ENCODE results near the gene TSACC. TPM values are rescaled to one million over a fixed set of nuclear protein-coding genes. Genes with fewer than 3 reads are reported as not detected.

TSACC gene
- total and polyA plus RNA-seq, 2 of the 8 experiments (the other 6 are each of a cell fraction or from before 2014, with no cell fraction given) = 1.0 to 5.0 TPM

GRCh38 chr1:156376146-156376545 is 37.8 kb downstream of the TSACC start:
- peaks cover 0 to 4% (median 2%) of the 10 kb centered on the region in 4 experiments; a peak in 4 of 7 replicates for H3K4me1 ChIP-seq (replicated peaks in 1 of 4; ENCODE audit: control insufficient read depth in 3 of 4, insufficient read depth in 4 of 4, low read length in 3 of 4)
- no peak for TF ChIP-seq BACH1 (IDR thresholded peaks at IDR 0.05; ENCODE audit: low read length)
- no peak for TF ChIP-seq RNF2 (IDR thresholded peaks at IDR 0.05; ENCODE audit: borderline replicate concordance, low read depth, low read length, missing control alignments, poor library complexity, severe bottlenecking)
- no peak for TF ChIP-seq HDAC6 (IDR thresholded peaks at IDR 0.05; ENCODE audit: low read depth, low read length)
- no peak for TF ChIP-seq CREB1 (IDR thresholded peaks at IDR 0.05)
- 0 out of 2 replicates have a peak, but pooled peaks have one; percentile 19 for TF ChIP-seq JUND (IDR thresholded peaks at IDR 0.05; ENCODE audit: low read length)
- peak; percentile 96 for TF ChIP-seq CEBPB (IDR thresholded peaks at IDR 0.05; ENCODE audit: low read depth, low read length)
- TF ChIP-seq EP300 (IDR thresholded peaks at IDR 0.05; ENCODE audit: borderline replicate concordance in 1 of 2, low read depth in 2 of 2, low read length in 2 of 2) = no peak
- H3K27ac ChIP-seq (ENCODE audit: low read depth, low read length) = no peak overlapping the region
- H4K5ac ChIP-seq (ENCODE audit: insufficient read length, low read depth, low read length) = no peak overlapping the region
- H3K23ac ChIP-seq (ENCODE audit: insufficient read length) = no peak overlapping the region
- DNase-seq (ENCODE audit: low read depth in 1 of 2, low spot score in 2 of 2) (no peak), FAIRE-seq (no peak)
- H3K36me3 ChIP-seq (ENCODE audit: control insufficient read depth in 2 of 4, insufficient read depth in 4 of 4, low read length in 3 of 4) = no peaks in the 10 kb centered on the region
- H2AFZ ChIP-seq (ENCODE audit: low read length) = no peak overlapping the region
- no peak overlapping the region for H2BK15ac ChIP-seq (ENCODE audit: low read length)
- no peak overlapping the region for H3K56ac ChIP-seq (replicated peaks; ENCODE audit: insufficient read length, low read depth, low read length)
- H3K23me2 ChIP-seq (ENCODE audit: low read depth, low read length) = no peaks in the 10 kb centered on the region
- no peak overlapping the region for H2BK120ac ChIP-seq (replicated peaks; ENCODE audit: low read depth, low read length)
- no peak overlapping the region for H3K4me3 ChIP-seq (ENCODE audit: extremely low read depth in 1 of 4, insufficient read depth in 2 of 4, low read depth in 3 of 4, low read length in 4 of 4)
- no peaks in the 10 kb centered on the region for H3K79me1 ChIP-seq (ENCODE audit: low read depth, low read length)
- no peak overlapping the region for H3K9ac ChIP-seq (replicated peaks in 1 of 4; ENCODE audit: extremely low read depth in 1 of 4, low read depth in 3 of 4, low read length in 3 of 4)
- H3K4ac ChIP-seq (replicated peaks; ENCODE audit: insufficient read length, low read depth, low read length) = no peak overlapping the region
- ChIA-PET POLR2A (ENCODE audit: partially characterized antibody) (interaction anchor here (1.3 to 1.6 kb wide), 2 partner anchors 13 to 45 kb away, joined by 4 read pairs; no protein-coding TSS in a partner anchor), CTCF (ENCODE audit: partially characterized antibody) (interaction anchor here (1.0 to 19.9 kb wide), 6 partner anchors 11 to 74 kb away, joined by 3 to 574 read pairs (median 4); no protein-coding TSS in a partner anchor)
- no peaks in the 10 kb centered on the region for H3K79me2 ChIP-seq (ENCODE audit: control insufficient read depth in 1 of 2, insufficient read depth in 2 of 2, low read length in 2 of 2)
- WGBS, 2 experiments (ENCODE audit: extremely low coverage in 1 of 2, insufficient coverage in 1 of 2, insufficient read length in 1 of 2, insufficient replicate concordance in 2 of 2, low coverage in 1 of 2, low lambda C conversion rate in 2 of 2, missing lambda C conversion rate in 1 of 2) = 95% methylated on average over 2 of the region's 2 CpGs; no CpG with 5 or more reads in 1 of the 2 experiments
- H3K14ac ChIP-seq (ENCODE audit: insufficient read length) = no peak overlapping the region
- H2BK12ac ChIP-seq (ENCODE audit: low read depth, low read length) = no peak overlapping the region
- H3K18ac ChIP-seq (ENCODE audit: extremely low read depth, low read length) = no peak overlapping the region
- H4K20me1 ChIP-seq (replicated peaks in 1 of 2; ENCODE audit: control insufficient read depth in 1 of 2, insufficient read depth in 2 of 2, low read length in 2 of 2) = no peaks in the 10 kb centered on the region
- no peak overlapping the region for H2BK5ac ChIP-seq (ENCODE audit: low read depth, low read length)
- no peaks in the 10 kb centered on the region for H3K27me3 ChIP-seq (replicated peaks in 1 of 4; ENCODE audit: control insufficient read depth in 3 of 4, extremely low read depth in 1 of 4, insufficient read depth in 3 of 4, low read length in 3 of 4)
- H2AK5ac ChIP-seq (ENCODE audit: low read depth, low read length) = no peak overlapping the region
- H4K91ac ChIP-seq (replicated peaks; ENCODE audit: insufficient read length, low read length) = no peak overlapping the region
- H3K4me2 ChIP-seq (ENCODE audit: insufficient read depth in 1 of 2, low read depth in 2 of 2, low read length in 2 of 2) = no peak overlapping the region
- no peak overlapping the region for H4K8ac ChIP-seq (ENCODE audit: extremely low read depth, insufficient read depth, low read length)
- no peak overlapping the region for H2BK20ac ChIP-seq (ENCODE audit: low read length)
- no peaks in the 10 kb centered on the region for H3K9me3 ChIP-seq (ENCODE audit: insufficient read depth in 2 of 2, low read depth in 1 of 2, low read length in 1 of 2)

Data from H1 (cell line).